IMR-90 (cell line): ENCODE measurements around the gene PRSS35.

Experiments used
- MAFK ChIP-seq: IDR thresholded peaks from 2 replicates; pipeline ENCODE4 v1.6.1; 2012; ENCODE audit warnings: low read depth, low read length, improper control_type of control experiment
- MAZ ChIP-seq: IDR thresholded peaks from 2 replicates; pipeline ENCODE4 v1.6.1; 2012; ENCODE audit warnings: low read depth, mild to moderate bottlenecking, low read length, improper control_type of control experiment, moderate library complexity, borderline replicate concordance
- MXI1 ChIP-seq: IDR thresholded peaks from 2 replicates; pipeline ENCODE4 v1.6.1; 2012; ENCODE audit warnings: low read depth, mild to moderate bottlenecking, low read length, moderate library complexity, borderline replicate concordance
- POLR2A ChIP-seq: IDR thresholded peaks from 2 replicates; pipeline ENCODE4 v1.6.1; 2012; ENCODE audit warnings: mild to moderate bottlenecking, low read depth, low read length
- RAD21 ChIP-seq: IDR thresholded peaks from 2 replicates; pipeline ENCODE4 v1.6.1; 2012; ENCODE audit warnings: low read length, improper control_type of control experiment
- RCOR1 ChIP-seq: IDR thresholded peaks from 2 replicates; pipeline ENCODE4 v1.6.1; 2012; ENCODE audit warnings: mild to moderate bottlenecking, low read length, improper control_type of control experiment; ENCODE audit not compliant: insufficient replicate concordance
- TF ChIP-seq, protein P1 (sequence below): fragments of 150-350 bp; IDR thresholded peaks from 2 replicates; pipeline ENCODE4 v1.6.1; 2017; ENCODE audit warnings: mild to moderate bottlenecking, antibody characterized with exemption, low read length, low read depth
- TF ChIP-seq, protein P2 (sequence below): conservative IDR thresholded peaks from 2 replicates; pipeline ENCODE4 v1.5.1; 2012; ENCODE audit warnings: mild to moderate bottlenecking, low read depth, low read length, improper control_type of control experiment
- TF ChIP-seq, protein P3 (sequence below): fragments of 150-350 bp; IDR thresholded peaks from 2 replicates; pipeline ENCODE4 v1.6.1; 2016; ENCODE audit warnings: low read depth, mild to moderate bottlenecking, low read length, moderate library complexity, borderline replicate concordance

DNA sequence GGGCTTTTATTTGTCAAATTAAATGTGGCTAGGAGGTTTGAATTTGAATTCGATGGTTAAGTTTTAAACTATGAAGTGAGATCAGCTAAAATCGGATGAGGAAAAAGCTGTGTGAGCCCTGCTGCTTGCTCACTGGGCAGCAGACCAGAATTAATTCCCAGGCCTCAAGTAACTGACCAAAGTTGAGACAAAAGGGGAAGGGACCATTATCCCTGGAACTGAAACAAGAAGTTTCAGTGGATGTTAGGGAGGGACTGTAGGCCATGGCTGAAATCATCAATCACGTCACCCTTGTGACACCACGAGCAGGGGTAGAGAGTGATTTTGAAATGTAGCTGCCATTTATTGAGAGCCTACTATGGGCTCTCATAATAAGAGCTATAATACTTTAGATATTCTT lies 7.0 kb upstream of the PRSS35 start:
- TF ChIP-seq, protein P1, sequence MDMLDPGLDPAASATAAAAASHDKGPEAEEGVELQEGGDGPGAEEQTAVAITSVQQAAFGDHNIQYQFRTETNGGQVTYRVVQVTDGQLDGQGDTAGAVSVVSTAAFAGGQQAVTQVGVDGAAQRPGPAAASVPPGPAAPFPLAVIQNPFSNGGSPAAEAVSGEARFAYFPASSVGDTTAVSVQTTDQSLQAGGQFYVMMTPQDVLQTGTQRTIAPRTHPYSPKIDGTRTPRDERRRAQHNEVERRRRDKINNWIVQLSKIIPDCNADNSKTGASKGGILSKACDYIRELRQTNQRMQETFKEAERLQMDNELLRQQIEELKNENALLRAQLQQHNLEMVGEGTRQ, result no peak
- TF ChIP-seq, protein P2, sequence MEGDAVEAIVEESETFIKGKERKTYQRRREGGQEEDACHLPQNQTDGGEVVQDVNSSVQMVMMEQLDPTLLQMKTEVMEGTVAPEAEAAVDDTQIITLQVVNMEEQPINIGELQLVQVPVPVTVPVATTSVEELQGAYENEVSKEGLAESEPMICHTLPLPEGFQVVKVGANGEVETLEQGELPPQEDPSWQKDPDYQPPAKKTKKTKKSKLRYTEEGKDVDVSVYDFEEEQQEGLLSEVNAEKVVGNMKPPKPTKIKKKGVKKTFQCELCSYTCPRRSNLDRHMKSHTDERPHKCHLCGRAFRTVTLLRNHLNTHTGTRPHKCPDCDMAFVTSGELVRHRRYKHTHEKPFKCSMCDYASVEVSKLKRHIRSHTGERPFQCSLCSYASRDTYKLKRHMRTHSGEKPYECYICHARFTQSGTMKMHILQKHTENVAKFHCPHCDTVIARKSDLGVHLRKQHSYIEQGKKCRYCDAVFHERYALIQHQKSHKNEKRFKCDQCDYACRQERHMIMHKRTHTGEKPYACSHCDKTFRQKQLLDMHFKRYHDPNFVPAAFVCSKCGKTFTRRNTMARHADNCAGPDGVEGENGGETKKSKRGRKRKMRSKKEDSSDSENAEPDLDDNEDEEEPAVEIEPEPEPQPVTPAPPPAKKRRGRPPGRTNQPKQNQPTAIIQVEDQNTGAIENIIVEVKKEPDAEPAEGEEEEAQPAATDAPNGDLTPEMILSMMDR, result no peak
- TF ChIP-seq, protein P3, sequence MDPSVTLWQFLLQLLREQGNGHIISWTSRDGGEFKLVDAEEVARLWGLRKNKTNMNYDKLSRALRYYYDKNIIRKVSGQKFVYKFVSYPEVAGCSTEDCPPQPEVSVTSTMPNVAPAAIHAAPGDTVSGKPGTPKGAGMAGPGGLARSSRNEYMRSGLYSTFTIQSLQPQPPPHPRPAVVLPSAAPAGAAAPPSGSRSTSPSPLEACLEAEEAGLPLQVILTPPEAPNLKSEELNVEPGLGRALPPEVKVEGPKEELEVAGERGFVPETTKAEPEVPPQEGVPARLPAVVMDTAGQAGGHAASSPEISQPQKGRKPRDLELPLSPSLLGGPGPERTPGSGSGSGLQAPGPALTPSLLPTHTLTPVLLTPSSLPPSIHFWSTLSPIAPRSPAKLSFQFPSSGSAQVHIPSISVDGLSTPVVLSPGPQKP, result no peak
- TF ChIP-seq MXI1 (no peak), POLR2A (no peak), RAD21 (no peak), MAZ (no peak), MAFK (no peak), RCOR1 (no peak)
